ENCODE results near the gene POR. TPM values are rescaled to one million over a fixed set of nuclear protein-coding genes. Genes with fewer than 3 reads are reported as not detected.

Gene POR
- total and polyA plus RNA-seq, 2 donors (not counting 1 experiment from before 2014, with no cell fraction given), result 68.4 to 78.4 TPM

- no peak overlapping the region for H3K4me3 Mint-ChIP-seq
- ATAC-seq (ENCODE audit: low read depth), result no peak
- no peak for DNase-seq
- Histone ChIP-seq H2AFZ (ENCODE audit: insufficient read depth, low read depth, low read length, poor library complexity, severe bottlenecking) (no peak overlapping the region), H3K4me1 (ENCODE audit: control insufficient read depth in 2 of 2, insufficient read depth in 2 of 2, low read length in 2 of 2) (no peaks in the 10 kb centered on the region), H3K36me3 (replicated peaks in 1 of 2; ENCODE audit: control extremely low read depth in 1 of 2, control insufficient read depth in 1 of 2, extremely low read depth in 1 of 2, insufficient read depth in 2 of 2, low read length in 1 of 2) (peaks cover 0 to 40% of the 10 kb centered on the region in 2 experiments), H3K27me3 (replicated peaks in 1 of 4; ENCODE audit: control extremely low read depth in 1 of 4, control insufficient read depth in 3 of 4, insufficient read depth in 4 of 4, low read length in 3 of 4) (no peaks in the 10 kb centered on the region), H3K27ac (ENCODE audit: low read length in 2 of 2) (no peak overlapping the region), H4K20me1 (ENCODE audit: control insufficient read depth, insufficient read depth, low read length, poor library complexity, severe bottlenecking) (no peaks in the 10 kb centered on the region), H3K4me2 (replicated peaks; ENCODE audit: low read depth, low read length, poor library complexity, severe bottlenecking) (no peak overlapping the region), H3K79me2 (ENCODE audit: control insufficient read depth, insufficient read depth, low read length) (no peaks in the 10 kb centered on the region), H3K9me3 (ENCODE audit: control extremely low read depth in 1 of 3, control insufficient read depth in 2 of 3, insufficient read depth in 1 of 3, low read length in 2 of 3) (no peaks in the 10 kb centered on the region), H3K4me3 (ENCODE audit: control extremely low read depth in 1 of 5, extremely low read depth in 1 of 5, insufficient read depth in 1 of 5, low read depth in 2 of 5, low read length in 4 of 5) (no peak overlapping the region), H3K9ac (ENCODE audit: low read length) (no peak overlapping the region)
- 94% methylated on average over 27 of the region's 29 CpGs for WGBS (ENCODE audit: insufficient coverage)
- ChIA-PET CTCF (no interaction called here), POLR2A (no interaction called here)
- no peak for TF ChIP-seq EZH2 (IDR thresholded peaks at IDR 0.05; ENCODE audit: borderline replicate concordance, insufficient read depth, low read depth, low read length, poor library complexity, severe bottlenecking)
- TF ChIP-seq, protein P1, sequence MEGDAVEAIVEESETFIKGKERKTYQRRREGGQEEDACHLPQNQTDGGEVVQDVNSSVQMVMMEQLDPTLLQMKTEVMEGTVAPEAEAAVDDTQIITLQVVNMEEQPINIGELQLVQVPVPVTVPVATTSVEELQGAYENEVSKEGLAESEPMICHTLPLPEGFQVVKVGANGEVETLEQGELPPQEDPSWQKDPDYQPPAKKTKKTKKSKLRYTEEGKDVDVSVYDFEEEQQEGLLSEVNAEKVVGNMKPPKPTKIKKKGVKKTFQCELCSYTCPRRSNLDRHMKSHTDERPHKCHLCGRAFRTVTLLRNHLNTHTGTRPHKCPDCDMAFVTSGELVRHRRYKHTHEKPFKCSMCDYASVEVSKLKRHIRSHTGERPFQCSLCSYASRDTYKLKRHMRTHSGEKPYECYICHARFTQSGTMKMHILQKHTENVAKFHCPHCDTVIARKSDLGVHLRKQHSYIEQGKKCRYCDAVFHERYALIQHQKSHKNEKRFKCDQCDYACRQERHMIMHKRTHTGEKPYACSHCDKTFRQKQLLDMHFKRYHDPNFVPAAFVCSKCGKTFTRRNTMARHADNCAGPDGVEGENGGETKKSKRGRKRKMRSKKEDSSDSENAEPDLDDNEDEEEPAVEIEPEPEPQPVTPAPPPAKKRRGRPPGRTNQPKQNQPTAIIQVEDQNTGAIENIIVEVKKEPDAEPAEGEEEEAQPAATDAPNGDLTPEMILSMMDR (IDR thresholded peaks at IDR 0.05), result no peak
- no peak overlapping the region for H3K27ac Mint-ChIP-seq
- H3K4me1 Mint-ChIP-seq, result no peaks in the 10 kb centered on the region
- H3K9me3 Mint-ChIP-seq (ENCODE audit: insufficient read depth), result no peaks in the 10 kb centered on the region
- H3K27me3 Mint-ChIP-seq, result no peaks in the 10 kb centered on the region
- intact Hi-C loops (cut with micrococcal nuclease), result no loop called here
Measured at GRCh38 chr7:75980430-75981202, 65.7 kb downstream of the POR start.

DNA sequence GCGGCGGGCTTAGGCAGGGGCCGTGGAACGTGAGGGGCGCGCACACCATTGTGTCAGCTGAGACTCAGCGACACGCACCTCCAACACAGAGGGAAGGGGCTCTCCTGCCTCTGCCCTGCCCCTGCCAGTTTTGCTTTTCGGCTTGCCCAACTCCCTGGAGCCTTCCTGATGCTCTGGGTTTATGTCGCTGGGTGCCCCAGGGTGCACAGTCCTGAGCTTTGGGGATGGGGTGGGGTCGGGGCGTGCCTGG lies 66.2 kb downstream of the POR start:
- Histone ChIP-seq H3K4me3 (ENCODE audit: control extremely low read depth in 1 of 5, extremely low read depth in 1 of 5, insufficient read depth in 1 of 5, low read depth in 2 of 5, low read length in 4 of 5) (no peak overlapping the region), H3K27me3 (replicated peaks in 1 of 4; ENCODE audit: control extremely low read depth in 1 of 4, control insufficient read depth in 3 of 4, insufficient read depth in 4 of 4, low read length in 3 of 4) (no peaks in the 10 kb centered on the region), H3K9me3 (ENCODE audit: control extremely low read depth in 1 of 3, control insufficient read depth in 2 of 3, insufficient read depth in 1 of 3, low read length in 2 of 3) (no peaks in the 10 kb centered on the region), H3K4me1 (ENCODE audit: control insufficient read depth in 2 of 2, insufficient read depth in 2 of 2, low read length in 2 of 2) (no peaks in the 10 kb centered on the region), H2AFZ (ENCODE audit: insufficient read depth, low read depth, low read length, poor library complexity, severe bottlenecking) (no peak overlapping the region), H3K9ac (ENCODE audit: low read length) (no peak overlapping the region), H3K27ac (ENCODE audit: low read length in 2 of 2) (no peak overlapping the region), H3K4me2 (replicated peaks; ENCODE audit: low read depth, low read length, poor library complexity, severe bottlenecking) (no peak overlapping the region), H4K20me1 (ENCODE audit: control insufficient read depth, insufficient read depth, low read length, poor library complexity, severe bottlenecking) (no peaks in the 10 kb centered on the region), H3K36me3 (replicated peaks in 1 of 2; ENCODE audit: control extremely low read depth in 1 of 2, control insufficient read depth in 1 of 2, extremely low read depth in 1 of 2, insufficient read depth in 2 of 2, low read length in 1 of 2) (peaks cover 0 to 45% of the 10 kb centered on the region in 2 experiments), H3K79me2 (ENCODE audit: control insufficient read depth, insufficient read depth, low read length) (no peaks in the 10 kb centered on the region)
- Mint-ChIP-seq H3K4me3 (no peak overlapping the region), H3K4me1 (no peaks in the 10 kb centered on the region), H3K27me3 (no peaks in the 10 kb centered on the region), H3K9me3 (ENCODE audit: insufficient read depth) (no peaks in the 10 kb centered on the region), H3K27ac (no peak overlapping the region)
- CTCF ChIA-PET, result no interaction called here
- ATAC-seq (ENCODE audit: low read depth) (no peak), DNase-seq (no peak)
- intact Hi-C loops (cut with micrococcal nuclease), result no loop called here
- WGBS (ENCODE audit: insufficient coverage), result 86% methylated on average over 11 of the region's 12 CpGs
- POLR2A ChIA-PET, result no interaction called here
- no peak for TF ChIP-seq EZH2 (IDR thresholded peaks at IDR 0.05; ENCODE audit: borderline replicate concordance, insufficient read depth, low read depth, low read length, poor library complexity, severe bottlenecking)
- TF ChIP-seq, protein P1 (IDR thresholded peaks at IDR 0.05), result no peak
